OCI-M2 (cell line): Measurements from ENCODE around the gene VMA21.

Experiments used
- DNase-seq: peaks from one replicate; lab custom pipeline; 2025; ENCODE audit not compliant: unreplicated experiment; lab: John Stamatoyannopoulos, UW

The VMA21 gene

DNA sequence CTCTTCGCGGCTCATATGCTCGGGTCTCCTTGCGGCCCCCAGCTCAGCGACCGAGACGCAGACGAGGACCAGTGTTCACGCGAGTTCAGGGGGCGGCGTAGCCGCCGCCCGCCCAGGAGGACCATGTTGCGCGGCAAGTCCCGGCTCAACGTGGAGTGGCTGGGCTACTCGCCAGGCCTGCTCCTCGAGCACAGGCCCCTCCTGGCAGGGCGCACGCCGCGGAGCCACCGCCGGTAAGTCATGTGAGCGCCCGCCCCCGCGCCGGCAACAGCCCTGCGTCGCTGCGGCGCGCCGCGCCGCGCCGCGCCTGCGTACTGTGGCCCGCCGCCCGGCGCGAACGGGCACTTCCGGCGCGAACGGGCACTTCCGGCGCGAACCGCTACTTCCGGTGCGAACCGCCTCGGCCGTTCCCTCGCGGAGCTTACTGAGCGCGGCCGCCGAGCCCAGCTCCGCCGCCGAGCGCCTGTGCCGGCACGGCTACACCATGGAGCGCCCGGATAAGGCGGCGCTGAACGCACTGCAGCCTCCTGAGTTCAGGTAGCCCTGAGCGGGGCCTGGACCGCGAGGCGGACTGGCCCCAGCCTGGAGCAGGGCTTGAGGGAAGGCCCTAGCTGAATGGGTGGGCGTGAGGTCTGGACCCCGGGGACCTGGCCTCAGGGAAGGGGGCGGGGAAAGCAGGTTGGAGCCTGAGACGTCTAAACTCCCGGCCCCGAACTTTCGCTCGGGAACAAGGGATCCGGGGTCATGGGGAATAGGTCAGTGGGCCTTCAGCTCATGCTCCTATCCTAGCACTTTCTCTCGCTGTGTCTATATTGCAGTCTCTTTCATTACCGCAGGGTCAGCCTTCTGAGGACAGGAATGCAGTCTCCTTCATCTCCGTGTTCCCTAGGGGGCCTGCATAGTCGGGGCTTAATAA is at the start of gene VMA21:
Gene VMA21 (plus strand): TSS at position 382 of the 916 bp plus-strand sequence. CDS start 103 bp downstream, at position 485.
- no peak for DNase-seq

- no peak for DNase-seq
Observed at GRCh38 chrX:151359341-151359740, 37.7 kb upstream of the VMA21 start.

DNA sequence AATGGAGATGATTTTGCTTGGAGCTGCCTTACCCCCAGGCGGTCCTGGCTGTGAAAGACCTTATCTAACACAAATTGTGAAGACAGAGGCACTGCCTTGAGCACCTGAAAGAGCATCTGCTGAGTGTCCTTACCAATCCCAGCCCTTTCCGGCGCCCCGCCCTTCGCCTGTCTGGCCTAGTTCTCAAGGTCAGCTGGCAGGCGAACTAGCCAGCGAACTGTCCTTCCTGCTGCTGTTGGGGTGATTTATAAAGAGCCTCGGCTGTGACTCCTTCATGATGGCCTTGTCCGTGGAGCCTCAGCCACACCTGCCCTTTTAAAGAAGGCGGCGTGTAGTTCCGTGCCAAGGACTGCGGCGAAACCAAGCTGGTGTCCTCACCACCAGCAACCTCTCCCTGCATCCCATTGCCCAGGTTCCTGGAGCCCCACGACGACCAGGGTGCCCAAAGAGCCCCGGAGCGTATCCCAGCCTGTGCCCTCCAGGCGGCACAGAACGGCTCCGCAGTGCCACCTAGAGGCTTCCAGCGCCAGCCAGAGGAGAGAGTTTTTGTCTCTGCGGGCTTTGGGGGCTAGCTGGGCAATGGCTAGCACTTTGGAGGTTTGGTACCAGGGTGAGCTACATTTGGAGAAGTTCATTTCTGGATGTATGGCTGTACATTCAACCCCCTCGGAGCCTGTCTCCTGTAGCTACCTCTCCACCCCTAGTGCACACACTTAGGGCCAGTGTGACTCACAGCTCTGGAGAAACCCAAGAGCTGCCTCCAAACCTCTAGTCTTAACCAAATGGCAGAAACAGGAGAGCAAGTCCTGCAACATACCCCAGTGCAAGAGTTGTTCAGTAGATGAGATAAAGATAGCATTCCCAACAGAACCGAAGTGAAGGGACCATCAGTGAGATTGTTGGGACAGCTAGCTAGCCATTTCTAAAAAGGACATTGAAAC is 36.8 kb upstream of the VMA21 start:
- DNase-seq = no peak

GRCh38 chrX:151363316-151363715 is 33.7 kb upstream of the VMA21 start:
- DNase-seq = no peak

- DNase-seq = no peak
Observed at GRCh38 chrX:151365579-151365978, 31.4 kb upstream of the VMA21 start.

DNA sequence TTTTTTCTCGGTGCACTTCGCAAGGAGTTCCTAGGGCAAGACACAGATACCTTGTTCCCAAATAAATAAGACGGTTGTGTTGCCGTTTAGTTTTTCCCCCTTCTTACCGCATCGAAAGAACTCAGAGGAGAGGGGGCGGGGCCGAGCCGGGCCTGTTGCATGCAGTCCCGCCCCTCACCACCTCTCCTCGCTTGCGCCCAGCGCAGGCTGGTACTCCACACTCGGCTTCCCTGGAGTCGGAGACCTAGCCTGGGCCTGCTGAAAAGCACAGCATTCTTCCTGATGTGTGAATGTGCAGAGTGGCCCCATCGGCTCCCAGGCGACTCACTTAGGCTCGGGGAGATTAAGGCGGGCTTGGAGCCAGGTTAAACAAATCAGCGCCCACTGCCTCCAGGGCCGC is 26.1 kb upstream of the VMA21 start:
- DNase-seq = no peak

DNA sequence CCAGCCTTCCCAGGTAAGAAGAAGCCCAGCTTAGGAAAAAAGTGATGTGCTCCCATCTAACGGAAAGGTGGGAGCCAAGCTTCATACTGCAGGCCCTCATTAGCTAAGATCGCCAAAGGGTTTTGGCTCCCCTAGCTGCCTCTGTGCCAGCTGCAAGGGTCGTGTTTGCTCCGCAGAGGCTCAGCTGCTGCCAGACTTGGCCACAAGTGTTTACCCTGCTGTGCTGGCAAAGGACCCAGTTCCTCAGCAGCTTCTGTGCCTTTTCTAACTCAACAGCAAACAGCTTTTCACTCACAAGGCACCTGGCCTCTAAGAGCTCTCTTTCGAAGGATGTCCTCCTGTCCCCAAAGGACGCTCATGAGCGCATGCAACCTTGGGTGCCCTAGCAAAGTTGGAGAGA is 12.2 kb upstream of the VMA21 start:
- no peak for DNase-seq

DNA sequence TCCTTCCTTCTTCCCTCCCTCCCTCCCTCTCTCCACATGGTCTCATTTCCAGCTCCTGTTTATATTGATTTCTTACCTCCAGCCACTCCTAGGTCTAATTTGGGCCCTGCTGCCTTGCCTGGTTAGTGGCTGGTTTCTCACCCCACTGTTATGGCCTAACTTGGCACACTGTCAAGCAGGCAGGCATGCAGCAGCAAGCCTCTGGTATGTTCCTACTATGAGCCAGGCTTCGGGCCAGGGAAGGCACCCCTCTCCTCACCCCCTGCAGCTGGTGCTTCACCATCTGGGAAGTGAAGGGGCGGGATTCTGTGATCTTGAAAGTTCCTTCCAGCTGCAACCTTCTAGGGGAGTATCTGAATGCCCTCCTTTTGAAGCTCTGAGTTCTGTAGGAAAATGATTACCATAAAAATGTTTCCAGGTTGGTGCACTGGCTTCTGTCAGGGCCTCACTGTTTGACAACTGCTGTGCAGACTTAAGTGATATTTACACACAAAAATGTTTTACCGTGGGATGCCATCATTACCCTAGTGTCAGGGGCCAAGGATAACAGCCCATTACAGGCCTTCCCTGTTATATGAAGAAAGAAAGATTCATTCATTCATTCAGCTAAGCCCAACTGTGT is 10.1 kb upstream of the VMA21 start:
- DNase-seq = no peak

GRCh38 chrX:151391722-151392121 is 5.3 kb upstream of the VMA21 start:
- no peak for DNase-seq

DNA sequence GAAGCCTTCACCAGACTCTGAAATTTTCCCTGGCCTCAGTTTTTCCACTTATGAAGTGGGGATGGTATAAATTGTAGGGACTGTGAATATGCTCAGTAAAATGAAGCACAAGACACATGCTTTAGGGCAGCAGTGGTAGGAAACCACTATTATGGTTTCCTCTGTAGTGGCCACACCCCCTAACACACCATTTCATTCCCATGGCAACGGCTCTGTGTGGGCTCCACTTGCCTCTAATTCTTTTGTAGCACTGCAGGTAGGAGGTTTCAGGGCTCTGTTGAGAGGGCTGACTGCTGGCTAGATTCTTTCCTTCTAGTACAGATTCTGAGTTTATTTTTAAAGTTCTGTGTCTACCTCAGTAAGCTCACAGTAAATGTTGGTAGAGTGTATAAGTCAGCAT is 3.5 kb upstream of the VMA21 start:
- no peak for DNase-seq

GRCh38 chrX:151396042-151396824 is 773 bp upstream of the VMA21 start:
- no peak for DNase-seq

GRCh38 chrX:151397741-151398070 is 700 bp downstream of the VMA21 start:
- DNase-seq = no peak

DNA sequence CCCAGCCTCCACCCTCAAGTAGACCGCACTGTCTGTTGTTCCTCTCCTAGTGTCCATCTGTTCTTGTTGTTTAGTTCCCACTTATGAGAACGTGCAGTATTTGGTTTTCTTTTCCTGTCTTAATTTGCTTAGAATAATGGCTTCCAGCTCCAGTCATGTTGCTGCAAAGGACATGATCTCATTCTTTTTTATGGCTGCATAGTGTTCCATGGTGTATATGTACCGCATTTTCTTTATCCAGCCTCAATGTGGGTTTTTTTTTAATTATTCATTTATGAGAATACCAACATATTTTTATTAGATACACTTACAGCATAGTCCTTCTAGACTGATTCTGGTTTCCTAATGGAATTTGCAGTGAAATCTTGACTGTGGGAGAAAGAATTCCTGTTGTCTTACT is 1.3 kb downstream of the VMA21 start:
- DNase-seq = no peak

- no peak for DNase-seq
Observed at GRCh38 chrX:151402719-151403390, 5.8 kb downstream of the VMA21 start.

- no peak for DNase-seq
Observed at GRCh38 chrX:151416579-151416978, 19.6 kb downstream of the VMA21 start.

DNA sequence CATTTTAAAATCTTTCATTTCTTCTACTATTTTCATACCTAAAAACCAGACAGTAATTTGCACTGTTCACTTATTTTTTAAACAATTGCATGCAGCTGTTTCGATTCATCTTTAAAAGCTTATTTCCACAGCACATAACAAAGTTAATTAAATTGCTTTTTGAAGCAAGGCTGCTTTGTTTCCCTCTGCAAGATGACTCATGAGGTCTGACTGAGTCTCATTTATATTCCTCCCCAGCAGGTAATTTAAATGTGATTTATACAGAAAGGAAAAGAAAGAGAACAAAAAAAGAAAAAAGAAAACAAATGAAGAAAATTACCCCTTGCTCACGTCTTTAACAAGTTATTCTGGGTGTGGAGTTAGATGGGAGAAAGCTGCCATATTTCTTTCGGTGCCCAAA is 22.8 kb downstream of the VMA21 start:
- no peak for DNase-seq

DNA sequence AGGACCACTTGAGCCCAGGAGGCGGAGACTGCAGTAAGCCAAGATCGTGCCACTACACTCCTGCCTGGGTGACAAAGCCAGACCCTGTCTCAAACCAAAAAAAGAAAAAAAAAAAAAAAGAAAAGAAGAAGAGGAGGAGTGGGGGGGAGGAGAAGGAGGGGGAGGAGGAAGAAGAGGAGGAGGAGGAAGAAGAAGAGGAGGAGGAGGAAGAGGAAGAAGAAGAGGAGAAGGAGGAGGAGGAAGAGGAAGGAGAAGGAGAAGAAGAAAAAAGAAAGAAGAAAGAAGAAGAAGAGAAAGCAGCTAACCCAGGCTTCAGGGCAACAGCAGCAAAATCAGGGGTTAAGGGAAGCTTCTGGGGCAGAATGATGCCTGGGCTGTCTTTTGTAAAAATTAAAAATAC is 27.5 kb downstream of the VMA21 start:
- no peak for DNase-seq

DNA sequence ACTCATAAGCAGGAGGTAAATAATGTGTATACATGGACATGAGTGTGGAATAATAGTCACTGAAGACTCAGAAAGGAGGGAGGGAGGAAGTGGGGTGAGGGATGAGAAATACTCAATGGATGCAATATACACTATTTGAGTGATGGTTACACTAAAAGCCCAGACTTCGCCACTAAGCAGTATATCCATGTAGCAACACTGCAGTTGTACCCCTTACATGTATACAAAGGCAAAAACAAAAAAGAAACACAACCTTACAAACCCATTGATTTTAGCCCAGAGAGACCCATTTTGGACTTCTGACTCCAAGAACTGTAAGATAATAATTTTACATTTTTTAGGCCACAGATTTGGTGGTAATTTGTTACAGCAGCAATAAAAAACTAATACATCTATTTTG is 51.5 kb downstream of the VMA21 start:
- DNase-seq = no peak

GRCh38 chrX:151458824-151459223 is 61.8 kb downstream of the VMA21 start:
- DNase-seq = no peak
